HepG2 (cell line): ENCODE measurements around the gene ATP10D. TPM values are rescaled to one million over a fixed set of nuclear protein-coding genes. Genes with fewer than 3 reads are reported as not detected.
A peak's percentile ranks its signal among the peaks of the same experiment; 100 is the strongest.

Experiments used
- FOSL2 ChIP-seq: sonication (generic); formaldehyde crosslinking; IDR thresholded peaks from 2 replicates; pipeline ENCODE4 v1.4.0; 2020; ENCODE audit warnings: missing genetic modification reagents
- FOXK2 ChIP-seq: fragments of 450-650 bp; IDR thresholded peaks from 2 replicates; pipeline ENCODE4 v1.6.1; 2016
- HOMEZ ChIP-seq: IDR thresholded peaks from 2 replicates; pipeline ENCODE4 v1.6.1; 2016; ENCODE audit warnings: low read depth
- NFIB ChIP-seq: sonication (generic); formaldehyde crosslinking; IDR thresholded peaks from 2 replicates; pipeline ENCODE4 v1.9.0; 2021; ENCODE audit warnings: missing genetic modification reagents, mild to moderate bottlenecking, borderline replicate concordance
- PAX8 ChIP-seq: sonication (generic); formaldehyde crosslinking; IDR thresholded peaks from 2 replicates; pipeline ENCODE4 v1.8.0; 2022; ENCODE audit warnings: mild to moderate bottlenecking, missing genetic modification reagents, borderline replicate concordance
- RFX1 ChIP-seq: fragments of 450-650 bp; IDR thresholded peaks from 2 replicates; pipeline ENCODE4 v1.6.1; 2017
- RFX3 ChIP-seq: IDR thresholded peaks from 2 replicates; pipeline ENCODE4 v1.6.1; 2016; ENCODE audit warnings: missing biosample characterization, missing genetic modification reagents
- TGIF2 ChIP-seq: IDR thresholded peaks from 2 replicates; pipeline ENCODE4 v1.6.1; 2016; ENCODE audit warnings: control low read depth, missing compliant biosample characterization
- XBP1 ChIP-seq: sonication (generic); formaldehyde crosslinking; IDR thresholded peaks from 2 replicates; pipeline ENCODE4 v1.5.0; 2020; ENCODE audit warnings: missing genetic modification reagents
- ZBTB2 ChIP-seq: sonication (generic); formaldehyde crosslinking; IDR thresholded peaks from 2 replicates; pipeline ENCODE4 v1.8.0; 2022; ENCODE audit warnings: low read depth, missing genetic modification reagents
- ZBTB7A ChIP-seq: sonication (generic); formaldehyde crosslinking; IDR thresholded peaks from 2 replicates; pipeline ENCODE4 v1.8.0; 2022; ENCODE audit warnings: mild to moderate bottlenecking, missing genetic modification reagents
- ZFP82 ChIP-seq: sonication (generic); formaldehyde crosslinking; IDR thresholded peaks from 2 replicates; pipeline ENCODE4 v1.5.1; 2020; ENCODE audit warnings: mild to moderate bottlenecking, missing genetic modification reagents, borderline replicate concordance
- ZFYVE20 ChIP-seq: sonication (generic); formaldehyde crosslinking; IDR thresholded peaks from 2 replicates; pipeline ENCODE4 v1.8.0; 2023; ENCODE audit warnings: low read depth, mild to moderate bottlenecking, moderate library complexity, missing genetic modification reagents, borderline replicate concordance
- ZGPAT ChIP-seq: IDR thresholded peaks from 2 replicates; pipeline ENCODE4 v1.6.1; 2016; ENCODE audit warnings: mild to moderate bottlenecking
- ZMYM4 ChIP-seq: sonication (generic); formaldehyde crosslinking; IDR thresholded peaks from 2 replicates; pipeline ENCODE4 v1.8.1; 2023; ENCODE audit warnings: mild to moderate bottlenecking, missing genetic modification reagents
- ZNF354B ChIP-seq: sonication (generic); formaldehyde crosslinking; IDR thresholded peaks from 2 replicates; pipeline ENCODE4 v1.8.0; 2022; ENCODE audit warnings: mild to moderate bottlenecking, missing genetic modification reagents
- ZNF460 ChIP-seq: sonication (generic); formaldehyde crosslinking; IDR thresholded peaks from 2 replicates; pipeline ENCODE4 v1.5.1; 2020; ENCODE audit warnings: missing genetic modification reagents, mild to moderate bottlenecking, borderline replicate concordance
- ZNF644 ChIP-seq: IDR thresholded peaks from 2 replicates; pipeline ENCODE4 v1.6.1; 2016; ENCODE audit warnings: low read depth
- ZNF773 ChIP-seq: sonication (generic); formaldehyde crosslinking; IDR thresholded peaks from 2 replicates; pipeline ENCODE4 v1.4.0; 2020; ENCODE audit warnings: missing genetic modification reagents, borderline replicate concordance
- polyA plus RNA-seq, 8 experiments: library from polyadenylated mRNA; depleted of rRNA in 3 of 8; stranded (reverse) in 7 of 8; unstranded in 1 of 8; fragments of >200 nt; fragmentation: Illumina TruSeq in 4 of 8; extraction: Trizol in 4 of 8; gene quantifications; 2 replicates each; pipeline versions ENCODE4 v1.2.1 to v1.2.3, GENCODE V29; 2011 to 2016; ENCODE audit warnings: low read depth in 4 of 8, missing spikeins in 1 of 8, mixed read lengths in 1 of 8; ENCODE audit not compliant: insufficient read depth in 1 of 8
- total RNA-seq, 5 experiments: library from RNA; depleted of rRNA; stranded (reverse); fragments of >200 nt; fragmentation: Illumina TruSeq; extraction: Trizol; gene quantifications; 2 replicates each; pipeline ENCODE4 v1.2.3, GENCODE V29; 2016; ENCODE audit warnings: low read depth in 1 of 5
- TF ChIP-seq, protein P1 (sequence below): sonication (generic); formaldehyde crosslinking; IDR thresholded peaks from 2 replicates; pipeline ENCODE4 v1.4.0; 2020; ENCODE audit warnings: missing genetic modification reagents
- TF ChIP-seq, protein P2 (sequence below): sonication (generic); formaldehyde crosslinking; IDR thresholded peaks from 2 replicates; pipeline ENCODE4 v1.5.0; 2020; ENCODE audit warnings: mild to moderate bottlenecking, missing genetic modification reagents
- TF ChIP-seq, protein P3 (sequence below): fragments of 450-650 bp; IDR thresholded peaks from 2 replicates; pipeline ENCODE4 v1.6.1; 2016

ATP10D gene
- total and polyA plus RNA-seq, 2 of the 13 experiments (the other 11 are each of a cell fraction or from before 2014, with no cell fraction given), result 2.2 to 9.8 TPM

DNA sequence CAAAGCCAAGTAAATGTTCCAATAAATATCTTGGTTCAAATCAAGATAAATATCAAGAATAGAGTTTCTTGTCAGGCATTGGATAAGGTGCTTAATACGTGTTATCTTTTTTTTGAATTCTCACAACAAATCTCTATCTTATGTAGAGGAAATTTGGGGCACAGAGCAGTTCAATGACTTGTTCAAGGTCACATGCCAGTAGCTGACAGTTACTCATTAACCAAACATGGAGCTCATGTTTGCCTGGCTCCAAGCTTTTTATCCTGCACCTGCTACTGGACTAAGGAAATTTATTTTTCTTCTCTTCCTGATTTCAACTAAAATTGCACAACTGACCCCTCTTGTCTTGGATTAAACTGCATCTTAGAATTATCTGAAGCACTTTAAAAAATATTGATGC, 76.3 kb downstream of the ATP10D start (continued):
- TF ChIP-seq FOSL2 (CRISPR knock-in tag), result no peak
- peak; percentile 84 for TF ChIP-seq ZNF644 (CRISPR knock-in tag)
- TF ChIP-seq ZNF460 (CRISPR knock-in tag), result no peak
- no peak for TF ChIP-seq PAX8 (CRISPR knock-in tag)
- TF ChIP-seq, protein P1, sequence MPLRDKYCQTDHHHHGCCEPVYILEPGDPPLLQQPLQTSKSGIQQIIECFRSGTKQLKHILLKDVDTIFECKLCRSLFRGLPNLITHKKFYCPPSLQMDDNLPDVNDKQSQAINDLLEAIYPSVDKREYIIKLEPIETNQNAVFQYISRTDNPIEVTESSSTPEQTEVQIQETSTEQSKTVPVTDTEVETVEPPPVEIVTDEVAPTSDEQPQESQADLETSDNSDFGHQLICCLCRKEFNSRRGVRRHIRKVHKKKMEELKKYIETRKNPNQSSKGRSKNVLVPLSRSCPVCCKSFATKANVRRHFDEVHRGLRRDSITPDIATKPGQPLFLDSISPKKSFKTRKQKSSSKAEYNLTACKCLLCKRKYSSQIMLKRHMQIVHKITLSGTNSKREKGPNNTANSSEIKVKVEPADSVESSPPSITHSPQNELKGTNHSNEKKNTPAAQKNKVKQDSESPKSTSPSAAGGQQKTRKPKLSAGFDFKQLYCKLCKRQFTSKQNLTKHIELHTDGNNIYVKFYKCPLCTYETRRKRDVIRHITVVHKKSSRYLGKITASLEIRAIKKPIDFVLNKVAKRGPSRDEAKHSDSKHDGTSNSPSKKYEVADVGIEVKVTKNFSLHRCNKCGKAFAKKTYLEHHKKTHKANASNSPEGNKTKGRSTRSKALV (CRISPR knock-in tag), result no peak
- TF ChIP-seq HOMEZ (CRISPR knock-in tag), result peak; percentile 18; the same call in 1 of the 2 replicates
- TF ChIP-seq ZGPAT (CRISPR knock-in tag), result no peak
- no peak for TF ChIP-seq ZNF354B (CRISPR knock-in tag)
- no peak for TF ChIP-seq FOXK2
- TF ChIP-seq NFIB (CRISPR knock-in tag), result no peak
- TF ChIP-seq RFX3 (CRISPR knock-in tag), result no peak
- no peak for TF ChIP-seq ZBTB7A (CRISPR knock-in tag)
- TF ChIP-seq, protein P2, sequence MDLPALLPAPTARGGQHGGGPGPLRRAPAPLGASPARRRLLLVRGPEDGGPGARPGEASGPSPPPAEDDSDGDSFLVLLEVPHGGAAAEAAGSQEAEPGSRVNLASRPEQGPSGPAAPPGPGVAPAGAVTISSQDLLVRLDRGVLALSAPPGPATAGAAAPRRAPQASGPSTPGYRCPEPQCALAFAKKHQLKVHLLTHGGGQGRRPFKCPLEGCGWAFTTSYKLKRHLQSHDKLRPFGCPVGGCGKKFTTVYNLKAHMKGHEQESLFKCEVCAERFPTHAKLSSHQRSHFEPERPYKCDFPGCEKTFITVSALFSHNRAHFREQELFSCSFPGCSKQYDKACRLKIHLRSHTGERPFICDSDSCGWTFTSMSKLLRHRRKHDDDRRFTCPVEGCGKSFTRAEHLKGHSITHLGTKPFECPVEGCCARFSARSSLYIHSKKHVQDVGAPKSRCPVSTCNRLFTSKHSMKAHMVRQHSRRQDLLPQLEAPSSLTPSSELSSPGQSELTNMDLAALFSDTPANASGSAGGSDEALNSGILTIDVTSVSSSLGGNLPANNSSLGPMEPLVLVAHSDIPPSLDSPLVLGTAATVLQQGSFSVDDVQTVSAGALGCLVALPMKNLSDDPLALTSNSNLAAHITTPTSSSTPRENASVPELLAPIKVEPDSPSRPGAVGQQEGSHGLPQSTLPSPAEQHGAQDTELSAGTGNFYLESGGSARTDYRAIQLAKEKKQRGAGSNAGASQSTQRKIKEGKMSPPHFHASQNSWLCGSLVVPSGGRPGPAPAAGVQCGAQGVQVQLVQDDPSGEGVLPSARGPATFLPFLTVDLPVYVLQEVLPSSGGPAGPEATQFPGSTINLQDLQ (CRISPR knock-in tag), result no peak
- TF ChIP-seq ZNF773 (CRISPR knock-in tag), result no peak
- TF ChIP-seq RFX1, result no peak
- TF ChIP-seq ZBTB2 (CRISPR knock-in tag), result no peak
- TF ChIP-seq, protein P3, sequence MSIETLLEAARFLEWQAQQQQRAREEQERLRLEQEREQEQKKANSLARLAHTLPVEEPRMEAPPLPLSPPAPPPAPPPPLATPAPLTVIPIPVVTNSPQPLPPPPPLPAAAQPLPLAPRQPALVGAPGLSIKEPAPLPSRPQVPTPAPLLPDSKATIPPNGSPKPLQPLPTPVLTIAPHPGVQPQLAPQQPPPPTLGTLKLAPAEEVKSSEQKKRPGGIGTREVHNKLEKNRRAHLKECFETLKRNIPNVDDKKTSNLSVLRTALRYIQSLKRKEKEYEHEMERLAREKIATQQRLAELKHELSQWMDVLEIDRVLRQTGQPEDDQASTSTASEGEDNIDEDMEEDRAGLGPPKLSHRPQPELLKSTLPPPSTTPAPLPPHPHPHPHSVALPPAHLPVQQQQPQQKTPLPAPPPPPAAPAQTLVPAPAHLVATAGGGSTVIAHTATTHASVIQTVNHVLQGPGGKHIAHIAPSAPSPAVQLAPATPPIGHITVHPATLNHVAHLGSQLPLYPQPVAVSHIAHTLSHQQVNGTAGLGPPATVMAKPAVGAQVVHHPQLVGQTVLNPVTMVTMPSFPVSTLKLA, result no peak
- no peak for TF ChIP-seq ZFYVE20 (CRISPR knock-in tag)
- TF ChIP-seq XBP1, result no peak
- TF ChIP-seq ZMYM4 (CRISPR knock-in tag), result peak; percentile 72
- TF ChIP-seq ZFP82 (CRISPR knock-in tag), result no peak
- TF ChIP-seq TGIF2 (CRISPR knock-in tag), result no peak
